Vagina (tissue), 2 donors: ENCODE measurements around the gene ANKIB1. TPM values are rescaled to one million over a fixed set of nuclear protein-coding genes. Genes with fewer than 3 reads are reported as not detected.
A peak's percentile ranks its signal among the peaks of the same experiment; 100 is the strongest.

Source experiments
- DNase-seq, 2 donors: peaks; one replicate each; pipeline ENCODE4 v3.0.0-alpha.2; 2017; ENCODE audit errors: extremely low spot score in 2 of 2
- H3K27ac ChIP-seq: fragments of 200-600 bp; sonication (generic); one replicate; pipeline ENCODE4 v1.5.1; 2019
- H3K27me3 ChIP-seq: fragments of 200-600 bp; sonication (generic); one replicate; pipeline ENCODE4 v1.5.1; 2019
- H3K36me3 ChIP-seq, 2 donors: fragments of 200-600 bp; sonication (generic); one replicate each; pipeline ENCODE4 v1.5.1; 2017 to 2019
- H3K4me1 ChIP-seq: fragments of 200-600 bp; sonication (generic); one replicate; pipeline ENCODE4 v1.5.1; 2019
- H3K4me3 ChIP-seq, 2 donors: fragments of 200-600 bp; sonication (generic); 1 replicate in 1 of 2; 2 replicates in 1 of 2; pipeline ENCODE4 v1.5.1; 2016 to 2019
- H3K9me3 ChIP-seq: fragments of 200-600 bp; sonication (generic); one replicate; pipeline ENCODE4 v1.5.1; 2019
- POLR2A ChIP-seq, 2 donors: fragments of 450-650 bp; IDR thresholded peaks; one replicate each; pipeline ENCODE4 v1.6.1; 2017; ENCODE audit warnings: antibody characterized with exemption in 2 of 2, mild to moderate bottlenecking in 2 of 2, moderate library complexity in 2 of 2
- POLR2AphosphoS5 ChIP-seq, 2 donors: sonication (generic); formaldehyde crosslinking; IDR thresholded peaks; one replicate each; pipeline ENCODE4 v1.9.0; 2017; ENCODE audit warnings: antibody characterized with exemption in 2 of 2, mild to moderate bottlenecking in 2 of 2, low read depth in 1 of 2; ENCODE audit not compliant: insufficient read depth in 1 of 2
- intact Hi-C: fragments of 100-400 bp; cut with DNase I; formaldehyde crosslinking; loops from one replicate; pipeline ENCODE4 v1.15.1; 2023
- total RNA-seq: library from RNA; depleted of rRNA; stranded (reverse); fragments of >200 nt; gene quantifications from one replicate; pipeline ENCODE4 v1.2.3, GENCODE V29; 2016
- TF ChIP-seq, protein P1 (sequence below), 3 experiments: fragments of 450-650 bp in 2 of 3; fragments of 200-600 bp in 1 of 3; sonication (generic) in 1 of 3; IDR thresholded peaks; one replicate each; pipeline ENCODE4 v1.5.1; 2017 to 2019; ENCODE audit warnings: antibody characterized with exemption in 3 of 3, mild to moderate bottlenecking in 2 of 3, moderate library complexity in 2 of 3

Gene ANKIB1, protein sequence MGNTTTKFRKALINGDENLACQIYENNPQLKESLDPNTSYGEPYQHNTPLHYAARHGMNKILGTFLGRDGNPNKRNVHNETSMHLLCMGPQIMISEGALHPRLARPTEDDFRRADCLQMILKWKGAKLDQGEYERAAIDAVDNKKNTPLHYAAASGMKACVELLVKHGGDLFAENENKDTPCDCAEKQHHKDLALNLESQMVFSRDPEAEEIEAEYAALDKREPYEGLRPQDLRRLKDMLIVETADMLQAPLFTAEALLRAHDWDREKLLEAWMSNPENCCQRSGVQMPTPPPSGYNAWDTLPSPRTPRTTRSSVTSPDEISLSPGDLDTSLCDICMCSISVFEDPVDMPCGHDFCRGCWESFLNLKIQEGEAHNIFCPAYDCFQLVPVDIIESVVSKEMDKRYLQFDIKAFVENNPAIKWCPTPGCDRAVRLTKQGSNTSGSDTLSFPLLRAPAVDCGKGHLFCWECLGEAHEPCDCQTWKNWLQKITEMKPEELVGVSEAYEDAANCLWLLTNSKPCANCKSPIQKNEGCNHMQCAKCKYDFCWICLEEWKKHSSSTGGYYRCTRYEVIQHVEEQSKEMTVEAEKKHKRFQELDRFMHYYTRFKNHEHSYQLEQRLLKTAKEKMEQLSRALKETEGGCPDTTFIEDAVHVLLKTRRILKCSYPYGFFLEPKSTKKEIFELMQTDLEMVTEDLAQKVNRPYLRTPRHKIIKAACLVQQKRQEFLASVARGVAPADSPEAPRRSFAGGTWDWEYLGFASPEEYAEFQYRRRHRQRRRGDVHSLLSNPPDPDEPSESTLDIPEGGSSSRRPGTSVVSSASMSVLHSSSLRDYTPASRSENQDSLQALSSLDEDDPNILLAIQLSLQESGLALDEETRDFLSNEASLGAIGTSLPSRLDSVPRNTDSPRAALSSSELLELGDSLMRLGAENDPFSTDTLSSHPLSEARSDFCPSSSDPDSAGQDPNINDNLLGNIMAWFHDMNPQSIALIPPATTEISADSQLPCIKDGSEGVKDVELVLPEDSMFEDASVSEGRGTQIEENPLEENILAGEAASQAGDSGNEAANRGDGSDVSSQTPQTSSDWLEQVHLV
- 27.7 TPM for total RNA-seq

DNA sequence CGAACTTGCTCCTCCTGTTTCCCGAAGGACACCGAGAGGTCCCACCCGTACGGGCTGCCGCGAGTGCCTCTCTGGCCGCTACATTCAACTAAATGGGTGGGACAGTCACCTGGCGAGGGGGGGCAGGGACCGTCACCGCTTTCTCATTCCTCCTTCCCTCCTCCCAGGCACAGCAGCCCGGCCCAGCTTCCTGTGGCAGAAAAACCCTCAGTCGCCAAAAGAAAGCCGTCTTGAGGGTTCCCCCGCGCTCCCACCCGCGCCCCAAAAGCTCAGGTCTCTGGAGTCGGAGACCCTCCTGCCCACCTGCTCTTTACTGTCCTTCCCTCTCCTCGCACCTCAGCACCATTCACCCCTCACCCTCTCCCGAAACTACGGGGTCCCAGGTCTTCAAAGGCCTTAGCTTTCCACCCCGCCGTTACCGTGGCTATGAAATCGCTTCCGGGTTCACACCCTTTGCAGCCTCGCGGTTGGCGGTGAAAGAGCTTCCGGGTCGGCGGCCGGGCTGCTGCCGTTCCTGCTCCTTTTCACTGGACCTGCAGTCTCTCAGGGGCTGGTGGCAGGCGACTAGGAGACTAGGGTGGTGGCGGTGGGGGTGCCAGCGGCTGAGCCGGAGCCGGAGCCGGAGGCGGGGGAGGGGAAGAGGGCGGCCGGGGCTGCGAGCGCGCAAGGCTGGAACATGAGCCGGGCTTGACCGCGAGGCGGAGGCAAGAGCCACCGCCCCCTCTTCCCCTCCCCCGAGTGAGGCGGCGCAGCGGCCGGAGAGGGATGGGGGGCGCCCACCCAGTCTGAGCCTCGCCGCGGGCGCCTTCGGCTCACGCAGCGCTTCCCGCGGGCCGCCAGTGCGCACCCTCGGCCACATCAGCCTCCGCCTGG is at the start of gene ANKIB1, which contains the start of gene KRIT1:
ANKIB1 (plus strand) TSS at position 488 of the 873 bp plus-strand sequence. CDS start 49,005 bp downstream, outside the sequence.
KRIT1 (minus strand) TSS at position 428 of the 873 bp plus-strand sequence. CDS start 3,779 bp downstream, outside the sequence.
- H3K27ac ChIP-seq, result peak within 1 kb of the TSS; percentile 94
- TF ChIP-seq, protein P1, sequence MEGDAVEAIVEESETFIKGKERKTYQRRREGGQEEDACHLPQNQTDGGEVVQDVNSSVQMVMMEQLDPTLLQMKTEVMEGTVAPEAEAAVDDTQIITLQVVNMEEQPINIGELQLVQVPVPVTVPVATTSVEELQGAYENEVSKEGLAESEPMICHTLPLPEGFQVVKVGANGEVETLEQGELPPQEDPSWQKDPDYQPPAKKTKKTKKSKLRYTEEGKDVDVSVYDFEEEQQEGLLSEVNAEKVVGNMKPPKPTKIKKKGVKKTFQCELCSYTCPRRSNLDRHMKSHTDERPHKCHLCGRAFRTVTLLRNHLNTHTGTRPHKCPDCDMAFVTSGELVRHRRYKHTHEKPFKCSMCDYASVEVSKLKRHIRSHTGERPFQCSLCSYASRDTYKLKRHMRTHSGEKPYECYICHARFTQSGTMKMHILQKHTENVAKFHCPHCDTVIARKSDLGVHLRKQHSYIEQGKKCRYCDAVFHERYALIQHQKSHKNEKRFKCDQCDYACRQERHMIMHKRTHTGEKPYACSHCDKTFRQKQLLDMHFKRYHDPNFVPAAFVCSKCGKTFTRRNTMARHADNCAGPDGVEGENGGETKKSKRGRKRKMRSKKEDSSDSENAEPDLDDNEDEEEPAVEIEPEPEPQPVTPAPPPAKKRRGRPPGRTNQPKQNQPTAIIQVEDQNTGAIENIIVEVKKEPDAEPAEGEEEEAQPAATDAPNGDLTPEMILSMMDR (IDR thresholded peaks at IDR 0.05), result no peak
- TF ChIP-seq POLR2AphosphoS5 (IDR thresholded peaks at IDR 0.05; ENCODE audit: insufficient read depth in 1 of 2, low read depth in 1 of 2) (peak; percentile 69 to 86), POLR2A (IDR thresholded peaks at IDR 0.05) (peak in 1 of 2 donors; percentile 30)
- DNase-seq, result peak in 1 of 2 donors; percentile 91
- intact Hi-C loops, result no loop called here
- H3K36me3 ChIP-seq, result peaks cover 0 to 9% of the 10 kb centered on the region in 2 donors
- H3K4me1 ChIP-seq, result peaks cover 43% of the 10 kb centered on the region
- peak within 1 kb of the TSS; percentile 95 to 96 for H3K4me3 ChIP-seq
- no peaks in the 10 kb centered on the region for H3K9me3 ChIP-seq
- no peaks in the 10 kb centered on the region for H3K27me3 ChIP-seq

DNA sequence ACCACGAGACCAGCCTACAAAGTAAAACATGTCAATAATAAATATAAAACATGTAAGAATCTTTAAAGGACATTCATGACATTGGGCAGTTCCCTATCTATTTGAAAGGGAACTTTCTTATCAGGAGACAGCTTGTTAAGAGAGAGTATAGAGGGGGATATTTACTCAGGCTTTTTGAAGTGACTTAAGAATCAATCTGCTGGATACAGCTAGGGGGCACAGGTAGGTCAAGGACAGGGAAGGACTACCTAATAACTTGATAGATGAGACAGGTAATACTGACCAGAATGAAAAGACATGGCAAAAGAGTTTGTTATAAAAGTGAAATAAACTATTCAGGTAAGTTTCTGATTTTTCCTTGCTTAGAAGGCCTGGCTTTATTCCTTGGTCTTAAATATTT is 45.0 kb upstream of the ANKIB1 start:
- Histone ChIP-seq H3K9me3 (no peaks in the 10 kb centered on the region), H3K4me1 (no peaks in the 10 kb centered on the region), H3K27me3 (no peaks in the 10 kb centered on the region), H3K4me3 (no peak overlapping the region), H3K27ac (no peak overlapping the region), H3K36me3 (peaks cover 0 to 46% of the 10 kb centered on the region in 2 donors)
- no peak for TF ChIP-seq POLR2AphosphoS5 (IDR thresholded peaks at IDR 0.05; ENCODE audit: insufficient read depth in 1 of 2, low read depth in 1 of 2)
- no peak for TF ChIP-seq POLR2A (IDR thresholded peaks at IDR 0.05)
- TF ChIP-seq, protein P1 (IDR thresholded peaks at IDR 0.05), result no peak
- intact Hi-C loops, result no loop called here
- DNase-seq, result no peak

DNA sequence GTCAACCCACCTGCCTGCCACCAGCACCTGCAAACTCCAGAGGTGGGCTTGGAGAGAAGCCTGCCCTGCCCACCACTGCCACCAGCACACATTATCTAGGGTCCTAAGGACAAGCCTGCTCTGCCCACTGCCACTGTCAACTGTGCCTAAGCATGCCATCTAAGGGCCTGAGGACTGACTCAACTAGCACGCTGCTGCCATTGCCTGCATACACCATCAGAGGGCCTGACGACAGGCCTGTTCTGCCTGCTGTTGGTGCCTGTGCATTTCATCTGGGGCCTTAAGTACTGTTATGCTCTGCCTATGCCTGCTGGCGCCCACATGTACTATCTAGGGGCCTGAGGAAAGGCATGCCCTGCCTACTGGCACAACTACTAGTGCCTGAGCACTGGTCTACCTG is 39.8 kb upstream of the ANKIB1 start:
- no peaks in the 10 kb centered on the region for H3K4me1 ChIP-seq
- peaks cover 0 to 67% of the 10 kb centered on the region in 2 donors for H3K36me3 ChIP-seq
- intact Hi-C loops, result no loop called here
- no peak overlapping the region for H3K27ac ChIP-seq
- H3K9me3 ChIP-seq, result peaks cover 5% of the 10 kb centered on the region
- no peak for DNase-seq
- H3K27me3 ChIP-seq, result no peaks in the 10 kb centered on the region
- TF ChIP-seq POLR2AphosphoS5 (IDR thresholded peaks at IDR 0.05; ENCODE audit: insufficient read depth in 1 of 2, low read depth in 1 of 2), result no peak
- TF ChIP-seq, protein P1 (IDR thresholded peaks at IDR 0.05), result no peak
- no peak for TF ChIP-seq POLR2A (IDR thresholded peaks at IDR 0.05)
- no peak overlapping the region for H3K4me3 ChIP-seq

DNA sequence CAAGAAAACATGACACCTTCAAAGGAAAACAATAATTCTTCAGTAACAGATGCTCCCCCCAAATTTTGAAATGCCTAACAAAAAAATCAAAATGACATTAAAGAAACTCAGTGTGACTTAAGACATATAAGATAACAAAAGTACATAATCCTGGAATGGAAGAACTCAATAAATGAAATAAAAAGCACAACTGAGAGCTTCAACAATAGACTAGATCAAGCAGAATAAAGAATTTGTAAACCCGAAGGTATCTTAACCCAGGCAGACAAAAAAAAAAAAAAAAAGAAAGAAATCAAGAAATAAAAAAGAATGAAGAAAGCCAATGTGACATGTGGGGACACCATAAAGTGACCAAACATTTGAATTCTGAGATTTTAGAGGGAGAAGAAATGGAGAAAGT is 39.1 kb upstream of the ANKIB1 start:
- TF ChIP-seq, protein P1 (IDR thresholded peaks at IDR 0.05), result no peak
- TF ChIP-seq POLR2A (IDR thresholded peaks at IDR 0.05), result no peak
- no peak for TF ChIP-seq POLR2AphosphoS5 (IDR thresholded peaks at IDR 0.05; ENCODE audit: insufficient read depth in 1 of 2, low read depth in 1 of 2)
- Histone ChIP-seq H3K4me3 (no peak overlapping the region), H3K9me3 (peaks cover 5% of the 10 kb centered on the region), H3K27me3 (no peaks in the 10 kb centered on the region), H3K4me1 (no peaks in the 10 kb centered on the region), H3K36me3 (peaks cover 0 to 72% of the 10 kb centered on the region in 2 donors), H3K27ac (no peak overlapping the region)
- no peak for DNase-seq
- intact Hi-C loops, result no loop called here
